ENCODE measurements around the gene TMEM201.
"Not testable (repeated sequence)": the region's sequence is repeated elsewhere in the genome, so short reads cannot be mapped to it uniquely, and the experiment has no call there.

TMEM201 gene

GRCh38 chr1:9621032-9621431 is 32.3 kb downstream of the TMEM201 start:
- no peak for DNase-seq (ENCODE audit: low read depth)

- DNase-seq (ENCODE audit: low read depth): no peak
Observed at GRCh38 chr1:9624081-9624480, 35.4 kb downstream of the TMEM201 start.

GRCh38 chr1:9625030-9625429 is 36.3 kb downstream of the TMEM201 start:
- not testable (repeated sequence) for DNase-seq (ENCODE audit: low read depth)

GRCh38 chr1:9626201-9626608 is 37.5 kb downstream of the TMEM201 start:
- DNase-seq (ENCODE audit: low read depth): no peak

GRCh38 chr1:9628541-9629444 is 40.1 kb downstream of the TMEM201 start:
- peak; percentile 52 for DNase-seq (ENCODE audit: low read depth)

- no peak for DNase-seq (ENCODE audit: low read depth)
Observed at GRCh38 chr1:9629445-9630201, 40.9 kb downstream of the TMEM201 start.

- DNase-seq (ENCODE audit: low read depth): no peak
Observed at GRCh38 chr1:9630331-9631111, 41.8 kb downstream of the TMEM201 start.

- no peak for DNase-seq (ENCODE audit: low read depth)
Observed at GRCh38 chr1:9631613-9632012, 42.9 kb downstream of the TMEM201 start.

GRCh38 chr1:9633493-9633892 is 44.8 kb downstream of the TMEM201 start:
- no peak for DNase-seq (ENCODE audit: low read depth)

- DNase-seq (ENCODE audit: low read depth): no peak
Observed at GRCh38 chr1:9634582-9634981, 45.9 kb downstream of the TMEM201 start.

- DNase-seq (ENCODE audit: low read depth): no peak
Observed at GRCh38 chr1:9639227-9639626, 50.5 kb downstream of the TMEM201 start.

GRCh38 chr1:9643351-9644256 is 54.9 kb downstream of the TMEM201 start:
- no peak for DNase-seq (ENCODE audit: low read depth)

GRCh38 chr1:9646037-9646436 is 57.3 kb downstream of the TMEM201 start:
- DNase-seq (ENCODE audit: low read depth): no peak

GRCh38 chr1:9648171-9648570 is 59.5 kb downstream of the TMEM201 start:
- no peak for DNase-seq (ENCODE audit: low read depth)

- no peak for DNase-seq (ENCODE audit: low read depth)
Observed at GRCh38 chr1:9649769-9650168, 61.1 kb downstream of the TMEM201 start.

GRCh38 chr1:9651220-9651564 is 62.5 kb downstream of the TMEM201 start:
- DNase-seq (ENCODE audit: low read depth): no peak

GRCh38 chr1:9651565-9652378 is 63.1 kb downstream of the TMEM201 start, which contains the start of gene PIK3CD:
PIK3CD (plus strand) TSS chr1:9651731; CDS start chr1:9710456, 58,725 bp downstream.
- DNase-seq (ENCODE audit: low read depth): no peak

- DNase-seq (ENCODE audit: low read depth): no peak
Observed at GRCh38 chr1:9652379-9653209, 63.9 kb downstream of the TMEM201 start.

- no peak for DNase-seq (ENCODE audit: low read depth)
Observed at GRCh38 chr1:9653210-9653490, 64.4 kb downstream of the TMEM201 start.
